Prostate gland (tissue), 2 donors: ENCODE measurements around the gene GATAD1. TPM values are rescaled to one million over a fixed set of nuclear protein-coding genes. Genes with fewer than 3 reads are reported as not detected.
"Not testable (repeated sequence)": the region's sequence is repeated elsewhere in the genome, so short reads cannot be mapped to it uniquely, and the experiment has no call there.

ENCODE experiments used
- DNase-seq: peaks from one replicate; pipeline ENCODE4 v3.0.0-alpha.2; 2019; ENCODE audit warnings: low spot score
- H3K27ac ChIP-seq, 2 donors: fragments of 200-600 bp; sonication (generic); 2 replicates each; pipeline ENCODE4 v1.5.1; 2017 to 2019
- H3K27me3 ChIP-seq: fragments of 200-600 bp; sonication (generic); replicated peaks from 2 replicates; pipeline ENCODE4 v1.5.1; 2019; ENCODE audit not compliant: insufficient read depth
- H3K36me3 ChIP-seq, 2 donors: fragments of 200-600 bp; sonication (generic); 1 replicate in 1 of 2; 2 replicates in 1 of 2; pipeline versions ENCODE4 v1.5.1 to v1.8.1; 2017 to 2019
- H3K4me1 ChIP-seq: fragments of 200-600 bp; sonication (generic); replicated peaks from 2 replicates; pipeline ENCODE4 v1.5.1; 2019
- H3K4me3 ChIP-seq, 2 donors: fragments of 200-600 bp; sonication (generic); 2 replicates each; pipeline ENCODE4 v1.5.1; 2017 to 2019
- H3K9me3 ChIP-seq: fragments of 200-600 bp; sonication (generic); 2 replicates; pipeline ENCODE4 v1.5.1; 2017
- CTCF ChIP-seq, 4 experiments: fragments of 200-600 bp in 2 of 4; fragments of 450-650 bp in 2 of 4; sonication (generic) in 2 of 4; IDR thresholded peaks; 1 replicate in 3 of 4; 2 replicates in 1 of 4; pipeline ENCODE4 v1.5.1; 2016 to 2019; ENCODE audit warnings: antibody characterized with exemption in 4 of 4, mild to moderate bottlenecking in 2 of 4, moderate library complexity in 2 of 4
- POLR2A ChIP-seq: fragments of 450-650 bp; IDR thresholded peaks from one replicate; pipeline ENCODE4 v1.6.1; 2016; ENCODE audit warnings: antibody characterized with exemption, mild to moderate bottlenecking
- POLR2AphosphoS5 ChIP-seq: sonication (generic); formaldehyde crosslinking; IDR thresholded peaks from one replicate; pipeline ENCODE4 v1.6.1; 2017; ENCODE audit warnings: antibody characterized with exemption
- WGBS: methylation state at CpG from one replicate; pipeline ENCODE4 v1.1.5; 2018; 5-methylcytosine and 5-hydroxymethylcytosine counted together
- intact Hi-C: fragments of 100-400 bp; cut with DNase I; formaldehyde crosslinking; loops from one replicate; pipeline ENCODE4 v1.14.2; 2022
- total RNA-seq, 2 donors: library from RNA; depleted of rRNA; stranded (reverse); fragments of >200 nt; gene quantifications; one replicate each; pipeline ENCODE4 v1.1.0, GENCODE V29; 2016

GATAD1 gene
- total RNA-seq, 2 donors from 2014 or later: 26.9 to 56.3 TPM

GRCh38 chr7:92435542-92435941, 11.7 kb upstream of the GATAD1 start:
- no peaks in the 10 kb centered on the region for H3K4me1 ChIP-seq
- H3K9me3 ChIP-seq: no peaks in the 10 kb centered on the region
- intact Hi-C loops: no loop called here
- no peaks in the 10 kb centered on the region for H3K27me3 ChIP-seq
- WGBS: 100% methylated on average over 2 of the region's 2 CpGs
- no peak for TF ChIP-seq POLR2AphosphoS5
- TF ChIP-seq CTCF (IDR thresholded peaks at IDR 0.05): no peak
- TF ChIP-seq POLR2A: no peak
- no peak overlapping the region for H3K4me3 ChIP-seq
- DNase-seq: no peak
- H3K36me3 ChIP-seq: no peaks in the 10 kb centered on the region
- H3K27ac ChIP-seq: no peak overlapping the region

GRCh38 chr7:92436612-92437445, 10.5 kb upstream of the GATAD1 start:
- intact Hi-C loops: no loop called here

GRCh38 chr7:92437956-92438491, 9.3 kb upstream of the GATAD1 start:
- TF ChIP-seq CTCF (IDR thresholded peaks at IDR 0.05): no peak
- no peak for TF ChIP-seq POLR2A
- TF ChIP-seq POLR2AphosphoS5: no peak
- Histone ChIP-seq H3K4me1 (no peaks in the 10 kb centered on the region), H3K27ac (no peak overlapping the region), H3K27me3 (no peaks in the 10 kb centered on the region), H3K4me3 (no peak overlapping the region), H3K9me3 (no peaks in the 10 kb centered on the region), H3K36me3 (no peaks in the 10 kb centered on the region)
- 70% methylated on average over 6 of the region's 6 CpGs for WGBS
- no peak for DNase-seq
- intact Hi-C loops: no loop called here

More at GRCh38 chr7:92436612-92437445, 10.5 kb upstream of the GATAD1 start:
- H3K36me3 ChIP-seq: no peaks in the 10 kb centered on the region
- no peak overlapping the region for H3K27ac ChIP-seq
- TF ChIP-seq CTCF (IDR thresholded peaks at IDR 0.05) (no peak), POLR2A (no peak), POLR2AphosphoS5 (no peak)
- no peak for DNase-seq
- 75% methylated on average over 7 of the region's 7 CpGs for WGBS
- H3K27me3 ChIP-seq: no peaks in the 10 kb centered on the region
- no peak overlapping the region for H3K4me3 ChIP-seq
- H3K9me3 ChIP-seq: no peaks in the 10 kb centered on the region
- H3K4me1 ChIP-seq: no peaks in the 10 kb centered on the region

- not testable (repeated sequence) for H3K36me3 ChIP-seq, H3K4me3 ChIP-seq, DNase-seq, H3K27me3 ChIP-seq, H3K4me1 ChIP-seq, H3K27ac ChIP-seq, H3K9me3 ChIP-seq
- WGBS: 85% methylated on average over 2 of the region's 2 CpGs
- intact Hi-C loops: loop anchor here (5.0 kb wide), 1 partner anchor 195 kb away; the partner anchor contains the start of genes ANKIB1 and KRIT1
Measured at GRCh38 chr7:92442720-92443119, 4.6 kb upstream of the GATAD1 start.

GRCh38 chr7:92446869-92447344, 375 bp upstream of the GATAD1 start:
- 53% methylated on average over 21 of the region's 21 CpGs for WGBS
- Histone ChIP-seq H3K9me3 (no peaks in the 10 kb centered on the region), H3K36me3 (no peaks in the 10 kb centered on the region), H3K27me3 (no peaks in the 10 kb centered on the region), H3K4me1 (no peaks in the 10 kb centered on the region), H3K4me3 (peak overlapping the region; percentile 98 to 99), H3K27ac (peak overlapping the region; percentile 97)
- intact Hi-C loops: loop anchor here (2.0 to 5.0 kb wide), 2 partner anchors 312 to 570 kb away; partner anchors contain the start of gene CYP51A1
- no peak for DNase-seq
- TF ChIP-seq CTCF (IDR thresholded peaks at IDR 0.05): no peak
- no peak for TF ChIP-seq POLR2A
- TF ChIP-seq POLR2AphosphoS5: no peak
